ENCODE measurements around the gene CWC27. TPM values are rescaled to one million over a fixed set of nuclear protein-coding genes. Genes with fewer than 3 reads are reported as not detected.

CWC27 gene
- total and polyA plus RNA-seq, 2 of the 13 experiments (the other 11 are each of a cell fraction or from before 2014, with no cell fraction given) = 21.1 to 25.7 TPM

DNA sequence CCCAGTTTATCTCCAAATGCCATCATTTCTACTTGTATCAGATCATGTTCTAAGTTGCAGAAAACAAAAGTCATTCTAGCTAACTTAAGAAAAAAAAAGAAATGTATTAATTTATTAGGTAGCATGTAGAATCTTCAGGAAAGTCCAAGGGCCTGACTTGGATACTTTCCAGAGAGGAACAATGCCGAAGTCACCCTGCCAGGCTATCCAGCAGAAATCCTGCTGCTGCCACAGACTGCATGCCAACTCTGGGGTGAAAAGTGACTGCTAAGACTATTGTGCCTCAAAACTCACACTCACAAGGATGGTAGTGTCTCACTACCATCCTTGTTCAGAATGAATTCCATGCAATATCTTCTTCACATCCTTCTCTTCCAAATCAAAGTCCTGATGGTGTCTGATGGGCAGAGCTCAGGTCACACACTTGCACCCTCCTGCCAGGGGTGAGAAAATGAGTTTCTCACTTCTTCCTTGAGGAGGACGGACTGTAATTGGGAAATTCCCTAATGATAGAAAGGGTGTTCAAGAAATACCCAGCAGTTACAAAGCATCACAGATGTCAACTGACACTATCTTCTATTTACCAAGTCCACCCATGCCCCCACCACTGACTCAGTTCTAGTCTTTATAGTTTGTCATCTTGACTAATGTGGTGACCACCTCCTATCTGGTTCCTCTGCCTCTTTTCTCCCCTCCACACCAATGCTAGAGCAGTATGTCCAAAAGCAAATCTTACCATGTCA is 279.4 kb downstream of the CWC27 start:
- intact Hi-C loops (cut with micrococcal nuclease; ENCODE audit: unreplicated experiment) (no loop called here), in situ Hi-C loops (cut with HindIII; ENCODE audit: extremely low pct_ligation_motif_present, low pct_unique_long_range_greater_than_20kb) (no loop called here)
- H3K4me1 ChIP-seq (ENCODE audit: insufficient read depth, low read length) = no peaks in the 10 kb centered on the region
- no peaks in the 10 kb centered on the region for H3K9me3 ChIP-seq (ENCODE audit: low read length)
- no peak overlapping the region for H3K9ac ChIP-seq (ENCODE audit: insufficient read depth, low read depth, low read length)
- TF ChIP-seq HNRNPL (IDR thresholded peaks at IDR 0.05; ENCODE audit: low read depth, low read length) (no peak), RFXANK (CRISPR knock-in tag; IDR thresholded peaks at IDR 0.05) (no peak), ZNF567 (CRISPR knock-in tag; IDR thresholded peaks at IDR 0.05; ENCODE audit: borderline replicate concordance) (no peak), POGZ (CRISPR knock-in tag; IDR thresholded peaks at IDR 0.05) (no peak)
- H2AFZ ChIP-seq (ENCODE audit: low read length) = no peak overlapping the region
- ChIA-PET POLR2A (no interaction called here), CTCF (ENCODE audit: low intra/inter-chr PET ratio, low total read pairs) (no interaction called here)
- peaks cover 0 to 8% of the 10 kb centered on the region in 2 experiments; a peak in 1 of 5 replicates for H3K27me3 ChIP-seq (ENCODE audit: control insufficient read depth in 1 of 2, insufficient read depth in 2 of 2, low read length in 2 of 2)
- FAIRE-seq (no peak), ATAC-seq (no peak), DNase-seq (ENCODE audit: low spot score) (no peak)
- 0% methylated on average over 2 of the region's 2 CpGs for WGBS (ENCODE audit: low lambda C conversion rate)
- BruUV-seq (replicated peaks) = no TSS peak
- H3K27ac ChIP-seq (ENCODE audit: extremely low read length, insufficient read depth, low read length) = no peak overlapping the region
- no peaks in the 10 kb centered on the region for H3K36me3 ChIP-seq (replicated peaks in 1 of 2; ENCODE audit: control insufficient read depth in 1 of 2, insufficient read depth in 2 of 2, low read length in 2 of 2)
- no peak overlapping the region for H3K4me2 ChIP-seq (ENCODE audit: low read depth, low read length)
- H3K79me2 ChIP-seq (ENCODE audit: insufficient read depth, low read length) = no peaks in the 10 kb centered on the region
- no peaks in the 10 kb centered on the region for H4K20me1 ChIP-seq (ENCODE audit: insufficient read depth, low read length)
- H3K4me3 ChIP-seq (replicated peaks in 1 of 3; ENCODE audit: insufficient read depth in 1 of 3, low read depth in 2 of 3, low read length in 3 of 3) = no peak overlapping the region

DNA sequence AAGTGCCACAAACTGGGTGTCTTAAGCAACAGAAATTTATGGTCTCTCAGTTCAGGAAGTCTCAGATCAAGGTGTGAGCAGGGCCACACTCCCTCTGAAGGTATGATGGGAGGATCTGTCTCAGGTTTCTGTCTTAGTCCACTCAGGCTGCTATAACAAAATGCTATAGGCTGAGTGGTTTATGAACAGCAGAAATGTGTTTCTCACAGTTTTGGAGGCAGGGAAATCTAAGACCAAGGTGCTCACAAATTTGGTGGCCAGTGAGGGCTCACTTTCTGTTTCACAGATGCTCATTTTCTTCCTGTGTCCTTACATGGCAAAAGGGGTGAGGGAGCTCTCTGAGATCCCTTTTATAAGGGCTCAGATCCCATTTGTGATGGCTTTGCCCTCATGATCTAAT is 281.4 kb downstream of the CWC27 start:
- no peaks in the 10 kb centered on the region for H3K79me2 ChIP-seq (ENCODE audit: insufficient read depth, low read length)
- CTCF ChIA-PET (ENCODE audit: low intra/inter-chr PET ratio, low total read pairs) = no interaction called here
- POLR2A ChIA-PET = no interaction called here
- no peak overlapping the region for H3K27ac ChIP-seq (ENCODE audit: extremely low read length, insufficient read depth, low read length)
- in situ Hi-C loops (cut with HindIII; ENCODE audit: extremely low pct_ligation_motif_present, low pct_unique_long_range_greater_than_20kb) = no loop called here
- no peak overlapping the region for H3K9ac ChIP-seq (ENCODE audit: insufficient read depth, low read depth, low read length)
- DNase-seq (ENCODE audit: low spot score) (no peak), ATAC-seq (no peak), FAIRE-seq (no peak)
- no peak overlapping the region for H3K4me3 ChIP-seq (replicated peaks in 1 of 3; ENCODE audit: insufficient read depth in 1 of 3, low read depth in 2 of 3, low read length in 3 of 3)
- BruUV-seq (replicated peaks) = no TSS peak
- no peaks in the 10 kb centered on the region for H3K36me3 ChIP-seq (replicated peaks in 1 of 2; ENCODE audit: control insufficient read depth in 1 of 2, insufficient read depth in 2 of 2, low read length in 2 of 2)
- H3K4me2 ChIP-seq (ENCODE audit: low read depth, low read length) = no peak overlapping the region
- peaks cover 0 to 8% of the 10 kb centered on the region in 2 experiments; a peak in 1 of 5 replicates for H3K27me3 ChIP-seq (ENCODE audit: control insufficient read depth in 1 of 2, insufficient read depth in 2 of 2, low read length in 2 of 2)
- H3K9me3 ChIP-seq (ENCODE audit: low read length) = no peaks in the 10 kb centered on the region
- intact Hi-C loops (cut with micrococcal nuclease; ENCODE audit: unreplicated experiment) = no loop called here
- TF ChIP-seq ATF6 (CRISPR knock-in tag; conservative IDR thresholded peaks at IDR 0.05) (no peak), HCFC1 (IDR thresholded peaks at IDR 0.05; ENCODE audit: low read depth, low read length) (no peak), ZFP1 (CRISPR knock-in tag; IDR thresholded peaks at IDR 0.05) (no peak), BRCA1 (CRISPR knock-in tag; IDR thresholded peaks at IDR 0.05) (no peak), ZNF790 (CRISPR knock-in tag; IDR thresholded peaks at IDR 0.05; ENCODE audit: borderline replicate concordance) (no peak)
- TF ChIP-seq, protein P1, sequence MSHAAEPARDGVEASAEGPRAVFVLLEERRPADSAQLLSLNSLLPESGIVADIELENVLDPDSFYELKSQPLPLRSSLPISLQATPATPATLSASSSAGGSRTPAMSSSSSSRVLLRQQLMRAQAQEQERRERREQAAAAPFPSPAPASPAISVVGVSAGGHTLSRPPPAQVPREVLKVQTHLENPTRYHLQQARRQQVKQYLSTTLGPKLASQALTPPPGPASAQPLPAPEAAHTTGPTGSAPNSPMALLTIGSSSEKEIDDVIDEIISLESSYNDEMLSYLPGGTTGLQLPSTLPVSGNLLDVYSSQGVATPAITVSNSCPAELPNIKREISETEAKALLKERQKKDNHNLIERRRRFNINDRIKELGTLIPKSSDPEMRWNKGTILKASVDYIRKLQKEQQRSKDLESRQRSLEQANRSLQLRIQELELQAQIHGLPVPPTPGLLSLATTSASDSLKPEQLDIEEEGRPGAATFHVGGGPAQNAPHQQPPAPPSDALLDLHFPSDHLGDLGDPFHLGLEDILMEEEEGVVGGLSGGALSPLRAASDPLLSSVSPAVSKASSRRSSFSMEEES (CRISPR knock-in tag; IDR thresholded peaks at IDR 0.05) = no peak
- no peak overlapping the region for H2AFZ ChIP-seq (ENCODE audit: low read length)
- H3K4me1 ChIP-seq (ENCODE audit: insufficient read depth, low read length) = no peaks in the 10 kb centered on the region
- H4K20me1 ChIP-seq (ENCODE audit: insufficient read depth, low read length) = no peaks in the 10 kb centered on the region
